K562 (cell line): ENCODE measurements around the gene TMEM200A. TPM values are rescaled to one million over a fixed set of nuclear protein-coding genes. Genes with fewer than 3 reads are reported as not detected.

Experiments used
- polyA plus RNA-seq, 8 experiments: library from polyadenylated mRNA; depleted of rRNA in 4 of 8; stranded (reverse) in 5 of 8; unstranded in 3 of 8; fragments of >200 nt; fragmentation: Nextera tagmentation in 2 of 8; fragmentation: Illumina TruSeq in 1 of 8; extraction: Ambion mirVana in 2 of 8; extraction: Trizol in 1 of 8; gene quantifications; 2 replicates each; pipeline versions ENCODE4 v1.2.1 to v1.2.3, GENCODE V29; 2011 to 2014; ENCODE audit warnings: inconsistent platforms in 1 of 8, missing spikeins in 1 of 8
- total RNA-seq, 7 experiments: library from RNA; depleted of rRNA in 6 of 7; stranded (reverse); fragments of >200 nt in 6 of 7; fragmentation: Illumina TruSeq in 2 of 7; extraction: Trizol in 2 of 7; gene quantifications; 2 replicates each; pipeline versions ENCODE4 v1.2.1 to v1.2.3, GENCODE V29; 2011 to 2021; ENCODE audit warnings: low replicate concordance in 1 of 7

Gene TMEM200A
- total and polyA plus RNA-seq, 9 of the 15 experiments (the other 6 are each of a cell fraction or from before 2014, with no cell fraction given), result 0.04 TPM; not detected in 8

Other genes starting within 250 kb of the TMEM200A start
- gene SAMD3, start 143.1 kb upstream of the TMEM200A start, total RNA-seq (2014; rRNA removed), result not detected in 2 replicates
- not detected in 2 replicates for gene SAMD3, start 143.1 kb upstream of the TMEM200A start, total RNA-seq (2014; rRNA removed; fragmentation: Illumina TruSeq; extraction: Trizol)
- not detected in 2 replicates for gene SAMD3, start 143.1 kb upstream of the TMEM200A start, total RNA-seq (2015; rRNA removed; fragmentation: Illumina TruSeq; extraction: Trizol)
- 0.29 TPM in 1 of 2 replicates, not detected in the other for gene SAMD3, start 143.1 kb upstream of the TMEM200A start, total RNA-seq (2021)
- not detected in 2 replicates for gene SAMD3, start 143.1 kb upstream of the TMEM200A start, polyA plus RNA-seq (2011; rRNA removed)
- gene SAMD3, start 143.1 kb upstream of the TMEM200A start, polyA plus RNA-seq (2014; fragmentation: Illumina TruSeq; extraction: Trizol), result 0.21 TPM in 1 of 2 replicates, not detected in the other
- gene SAMD3, start 143.1 kb upstream of the TMEM200A start, polyA plus RNA-seq (2014; fragmentation: Nextera tagmentation; extraction: Ambion mirVana), result under 1 TPM; 0.03 to 0.17 TPM
- 0.19 TPM in 1 of 2 replicates, not detected in the other for gene SAMD3, start 143.1 kb upstream of the TMEM200A start, polyA plus RNA-seq (2014; rRNA removed)